Transverse colon (tissue), 4 donors: ENCODE measurements around the gene RAD17. TPM values are rescaled to one million over a fixed set of nuclear protein-coding genes. Genes with fewer than 3 reads are reported as not detected.

ENCODE experiments used
- DNase-seq: peaks from one replicate; pipeline ENCODE4 v3.0.0-alpha.2; 2019
- H3K27ac ChIP-seq, 4 donors: fragments of 200-600 bp; sonication (generic); 2 replicates each; pipeline ENCODE4 v1.5.1; 2016 to 2018; ENCODE audit warnings: inconsistent platforms in 4 of 4
- H3K27me3 ChIP-seq: fragments of 200-600 bp; sonication (generic); 2 replicates; pipeline ENCODE4 v1.5.1; 2017; ENCODE audit warnings: inconsistent platforms
- H3K36me3 ChIP-seq, 4 donors: fragments of 200-600 bp; sonication (generic); 2 replicates each; pipeline ENCODE4 v1.5.1; 2017 to 2019; ENCODE audit warnings: inconsistent platforms in 4 of 4
- H3K4me1 ChIP-seq, 4 donors: fragments of 200-600 bp; sonication (generic); 2 replicates each; pipeline ENCODE4 v1.5.1; 2017 to 2020; ENCODE audit warnings: inconsistent platforms in 4 of 4
- H3K4me3 ChIP-seq, 4 donors: fragments of 200-600 bp; sonication (generic); 1 replicate in 1 of 4; 2 replicates in 3 of 4; pipeline versions ENCODE4 v1.5.1 to v1.6.1; 2017 to 2019; ENCODE audit warnings: inconsistent platforms in 4 of 4
- H3K9me3 ChIP-seq, 2 donors: fragments of 200-600 bp; sonication (generic); 2 replicates each; pipeline ENCODE4 v1.5.1; 2017 to 2019; ENCODE audit warnings: inconsistent platforms in 2 of 2
- EP300 ChIP-seq: sonication (generic); formaldehyde crosslinking; IDR thresholded peaks from one replicate; pipeline ENCODE4 v1.6.1; 2017; ENCODE audit warnings: antibody characterized with exemption, low read depth
- POLR2A ChIP-seq: fragments of 450-650 bp; IDR thresholded peaks from one replicate; pipeline ENCODE4 v1.6.1; 2016; ENCODE audit warnings: antibody characterized with exemption, mild to moderate bottlenecking, moderate library complexity
- POLR2AphosphoS5 ChIP-seq, 3 donors: sonication (generic); formaldehyde crosslinking; IDR thresholded peaks; one replicate each; pipeline ENCODE4 v1.6.1; 2016; ENCODE audit warnings: antibody characterized with exemption in 3 of 3
- WGBS, 2 donors: methylation state at CpG; one replicate each; pipeline ENCODE4 v1.1.5; 2018; ENCODE audit warnings: low coverage in 1 of 2; 5-methylcytosine and 5-hydroxymethylcytosine counted together
- in situ Hi-C, 4 donors: fragments of 200-750 bp; cut with MboI; loops; one replicate each; pipeline versions ENCODE4 v1.15.0 to v1.15.1; 2017; ENCODE audit warnings: low sequenced_read_pairs in 3 of 4, low pct_ligation_motif_present in 1 of 4, low pct_unique_long_range_greater_than_20kb in 1 of 4
- intact Hi-C: fragments of 100-400 bp; cut with DNase I; formaldehyde crosslinking; loops from one replicate; pipeline ENCODE4 v1.15.1; 2023; ENCODE audit warnings: low total_unique reads
- total RNA-seq, 4 donors: library from RNA; depleted of rRNA; stranded (reverse); fragments of >200 nt; gene quantifications; one replicate each; pipeline ENCODE4 v1.1.0, GENCODE V29; 2016
- TF ChIP-seq, protein P1 (sequence below), 5 experiments: fragments of 200-600 bp in 3 of 5; fragments of 450-650 bp in 2 of 5; sonication (generic) in 3 of 5; IDR thresholded peaks; 1 replicate in 2 of 5; 2 replicates in 3 of 5; pipeline ENCODE4 v1.5.1; 2016 to 2017; ENCODE audit warnings: antibody characterized with exemption in 5 of 5, inconsistent platforms in 3 of 5, mild to moderate bottlenecking in 2 of 5, moderate library complexity in 1 of 5

The RAD17 gene
- total RNA-seq, 4 donors from 2014 or later = 2.6 to 19.1 (median 9.8) TPM

DNA sequence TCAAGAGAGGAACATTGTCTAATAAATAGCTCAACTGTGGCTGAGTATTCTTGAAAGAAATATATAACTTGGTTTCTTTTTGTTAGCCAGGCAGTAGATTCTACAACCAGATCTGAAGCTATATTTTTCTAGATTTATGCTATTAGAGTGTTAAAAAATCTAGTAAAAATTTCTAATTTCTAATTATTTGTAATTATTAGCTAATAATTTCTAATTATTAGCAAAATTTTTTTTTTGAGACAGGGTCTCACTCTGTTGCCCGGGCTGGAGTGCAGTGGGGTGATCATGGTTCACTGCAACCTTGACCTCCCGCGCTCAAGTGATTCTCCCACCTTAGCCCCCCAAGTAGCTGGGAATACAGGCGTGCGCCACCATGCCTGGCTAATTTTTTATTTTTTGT is 2.8 kb downstream of the RAD17 start:
- Histone ChIP-seq H3K4me3 (no peak overlapping the region), H3K4me1 (peaks cover 17 to 35% (median 26%) of the 10 kb centered on the region in 4 donors), H3K9me3 (no peaks in the 10 kb centered on the region), H3K27ac (no peak overlapping the region), H3K36me3 (peaks cover 0 to 16% (median 2%) of the 10 kb centered on the region in 4 donors), H3K27me3 (no peaks in the 10 kb centered on the region)
- TF ChIP-seq POLR2AphosphoS5 (IDR thresholded peaks at IDR 0.05) (no peak), POLR2A (no peak), EP300 (no peak)
- TF ChIP-seq, protein P1, sequence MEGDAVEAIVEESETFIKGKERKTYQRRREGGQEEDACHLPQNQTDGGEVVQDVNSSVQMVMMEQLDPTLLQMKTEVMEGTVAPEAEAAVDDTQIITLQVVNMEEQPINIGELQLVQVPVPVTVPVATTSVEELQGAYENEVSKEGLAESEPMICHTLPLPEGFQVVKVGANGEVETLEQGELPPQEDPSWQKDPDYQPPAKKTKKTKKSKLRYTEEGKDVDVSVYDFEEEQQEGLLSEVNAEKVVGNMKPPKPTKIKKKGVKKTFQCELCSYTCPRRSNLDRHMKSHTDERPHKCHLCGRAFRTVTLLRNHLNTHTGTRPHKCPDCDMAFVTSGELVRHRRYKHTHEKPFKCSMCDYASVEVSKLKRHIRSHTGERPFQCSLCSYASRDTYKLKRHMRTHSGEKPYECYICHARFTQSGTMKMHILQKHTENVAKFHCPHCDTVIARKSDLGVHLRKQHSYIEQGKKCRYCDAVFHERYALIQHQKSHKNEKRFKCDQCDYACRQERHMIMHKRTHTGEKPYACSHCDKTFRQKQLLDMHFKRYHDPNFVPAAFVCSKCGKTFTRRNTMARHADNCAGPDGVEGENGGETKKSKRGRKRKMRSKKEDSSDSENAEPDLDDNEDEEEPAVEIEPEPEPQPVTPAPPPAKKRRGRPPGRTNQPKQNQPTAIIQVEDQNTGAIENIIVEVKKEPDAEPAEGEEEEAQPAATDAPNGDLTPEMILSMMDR (IDR thresholded peaks at IDR 0.05) = no peak
- in situ Hi-C loops = no loop called here
- intact Hi-C loops = no loop called here
- 97 to 100% methylated on average over 2 to 5 of the region's 5 CpGs for WGBS, 2 donors
- no peak for DNase-seq

DNA sequence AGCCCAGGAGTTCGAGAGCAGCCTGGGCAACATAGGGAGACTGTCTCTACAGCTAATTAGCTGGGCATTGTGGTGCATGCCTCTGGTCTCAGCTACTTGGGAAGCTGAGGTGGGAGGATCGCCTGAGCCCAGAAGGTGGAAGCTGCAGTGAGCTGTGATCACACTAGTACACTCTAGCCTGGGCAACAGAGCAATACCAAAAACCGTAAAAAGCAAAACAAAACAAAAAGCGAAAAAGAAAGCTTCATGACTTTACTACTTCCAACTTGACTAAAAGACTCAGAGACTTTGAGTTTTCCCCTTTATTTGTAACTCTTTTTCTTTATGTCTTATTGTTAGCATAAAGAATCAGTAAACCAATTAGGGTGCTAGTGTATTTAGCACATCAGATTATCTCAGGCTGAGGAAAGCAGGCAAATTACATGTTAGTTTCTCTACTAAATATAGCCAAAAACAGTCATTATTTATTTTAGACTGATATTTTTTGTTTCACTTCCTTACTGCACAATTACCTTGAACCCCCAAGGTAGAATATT is 5.4 kb downstream of the RAD17 start:
- in situ Hi-C loops (no loop called here), intact Hi-C loops (no loop called here)
- 88 to 90% methylated on average over 3 to 4 of the region's 4 CpGs for WGBS, 2 donors

DNA sequence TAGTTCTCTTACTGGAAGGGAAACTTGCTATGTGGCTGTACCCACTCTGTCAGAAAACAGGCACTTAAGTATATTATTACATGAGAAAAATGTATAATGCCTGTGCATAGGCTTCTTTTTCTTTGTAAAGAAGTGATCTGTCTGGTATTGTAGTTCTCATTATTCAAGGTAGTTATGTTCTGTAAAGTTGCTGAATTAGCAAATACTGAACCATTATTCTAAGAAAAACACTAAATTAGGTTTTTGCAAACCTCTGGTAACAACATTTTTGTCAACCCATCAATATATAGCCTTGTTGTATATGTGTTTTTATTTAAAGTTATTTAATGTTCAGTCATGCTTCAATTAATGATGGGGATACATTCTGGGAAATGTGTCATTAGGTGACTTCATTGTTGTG is 8.8 kb downstream of the RAD17 start:
- DNase-seq = no peak
- Histone ChIP-seq H3K4me3 (no peak overlapping the region), H3K27me3 (no peaks in the 10 kb centered on the region), H3K9me3 (no peaks in the 10 kb centered on the region), H3K27ac (no peak overlapping the region), H3K4me1 (no peaks in the 10 kb centered on the region), H3K36me3 (peaks cover 0 to 34% (median 7%) of the 10 kb centered on the region in 4 donors)
- TF ChIP-seq POLR2A (no peak), POLR2AphosphoS5 (IDR thresholded peaks at IDR 0.05) (no peak), EP300 (no peak)
- TF ChIP-seq, protein P1 (IDR thresholded peaks at IDR 0.05) = no peak
- intact Hi-C loops (no loop called here), in situ Hi-C loops (no loop called here)

More for the DNA sequence above, 5.4 kb downstream of the RAD17 start:
- H3K36me3 ChIP-seq = peaks cover 0 to 16% (median 2%) of the 10 kb centered on the region in 4 donors
- H3K4me3 ChIP-seq = no peak overlapping the region
- no peak overlapping the region for H3K27ac ChIP-seq
- DNase-seq = no peak
- H3K27me3 ChIP-seq = no peaks in the 10 kb centered on the region
- H3K4me1 ChIP-seq = peaks cover 5 to 23% (median 16%) of the 10 kb centered on the region in 4 donors
- no peaks in the 10 kb centered on the region for H3K9me3 ChIP-seq
- TF ChIP-seq POLR2AphosphoS5 (IDR thresholded peaks at IDR 0.05) = no peak
- TF ChIP-seq EP300 = no peak
- TF ChIP-seq POLR2A = no peak
- TF ChIP-seq, protein P1 (IDR thresholded peaks at IDR 0.05) = no peak

DNA sequence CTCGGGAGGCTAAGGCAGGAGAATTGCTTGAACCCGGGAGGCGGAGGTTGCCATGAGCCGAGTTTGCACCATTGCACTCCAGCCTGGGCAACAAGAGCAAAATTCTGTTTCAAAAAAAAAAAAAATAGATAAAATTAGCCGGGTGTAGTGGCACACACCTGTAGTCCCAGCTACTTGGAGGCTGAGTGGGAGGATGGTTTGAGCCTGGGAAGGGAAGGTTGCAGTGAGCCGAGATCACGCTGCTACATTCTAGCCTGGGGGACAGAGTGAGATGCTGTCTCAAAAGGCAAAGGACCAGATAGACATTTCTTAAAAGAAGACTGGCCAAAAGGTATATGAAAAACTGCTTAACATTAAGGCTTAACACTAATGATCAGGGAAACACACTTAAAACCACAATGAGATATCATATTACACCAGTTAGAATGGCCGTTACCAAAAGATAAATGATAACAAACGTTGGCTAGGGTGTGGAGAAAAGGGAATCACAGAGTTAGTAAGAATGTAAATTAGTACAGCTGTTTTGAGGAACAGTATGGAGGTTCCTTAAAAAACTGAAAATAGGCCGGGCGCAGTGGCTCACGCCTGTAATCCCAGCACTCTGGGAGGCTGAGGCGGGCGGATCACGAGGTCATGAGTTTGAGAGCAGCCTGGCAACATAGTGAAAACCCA is 35.2 kb downstream of the RAD17 start:
- no peak overlapping the region for H3K4me3 ChIP-seq
- no peaks in the 10 kb centered on the region for H3K4me1 ChIP-seq
- intact Hi-C loops (no loop called here), in situ Hi-C loops (no loop called here)
- WGBS, 2 donors = 87 to 91% methylated on average over 9 to 15 of the region's 15 CpGs
- no peaks in the 10 kb centered on the region for H3K9me3 ChIP-seq
- H3K27ac ChIP-seq = no peak overlapping the region
- DNase-seq = no peak
- TF ChIP-seq EP300 = no peak
- TF ChIP-seq, protein P1 (IDR thresholded peaks at IDR 0.05) = no peak
- no peak for TF ChIP-seq POLR2AphosphoS5 (IDR thresholded peaks at IDR 0.05)
- no peak for TF ChIP-seq POLR2A
- no peaks in the 10 kb centered on the region for H3K27me3 ChIP-seq
- H3K36me3 ChIP-seq = peaks cover 0 to 37% (median 10%) of the 10 kb centered on the region in 4 donors
